Stomach (tissue), 4 donors: ENCODE measurements around the gene HYAL1.

Experiments
- EP300 ChIP-seq: sonication (generic); formaldehyde crosslinking; IDR thresholded peaks from one replicate; pipeline ENCODE4 v1.6.1; 2017; ENCODE audit warnings: antibody characterized with exemption
- POLR2A ChIP-seq, 4 donors: fragments of 450-650 bp; IDR thresholded peaks; one replicate each; pipeline ENCODE4 v1.6.1; 2016; ENCODE audit warnings: antibody characterized with exemption in 4 of 4, control low read depth in 2 of 4, mild to moderate bottlenecking in 1 of 4, moderate library complexity in 1 of 4
- POLR2AphosphoS5 ChIP-seq, 3 donors: sonication (generic); formaldehyde crosslinking; IDR thresholded peaks; one replicate each; pipeline ENCODE4 v1.6.1; 2016; ENCODE audit warnings: antibody characterized with exemption in 3 of 3
- TF ChIP-seq, protein P1 (sequence below), 7 experiments: fragments of 450-650 bp in 4 of 7; fragments of 200-600 bp in 3 of 7; sonication (generic) in 3 of 7; IDR thresholded peaks; one replicate each; pipeline ENCODE4 v1.5.1; 2016 to 2019; ENCODE audit warnings: antibody characterized with exemption in 7 of 7, control low read depth in 2 of 7, mild to moderate bottlenecking in 1 of 7

GRCh38 chr3:50261505-50261904, 41.9 kb downstream of the HYAL1 start:
- TF ChIP-seq POLR2A (IDR thresholded peaks at IDR 0.05) (no peak), POLR2AphosphoS5 (IDR thresholded peaks at IDR 0.05) (no peak), EP300 (no peak)
- TF ChIP-seq, protein P1, sequence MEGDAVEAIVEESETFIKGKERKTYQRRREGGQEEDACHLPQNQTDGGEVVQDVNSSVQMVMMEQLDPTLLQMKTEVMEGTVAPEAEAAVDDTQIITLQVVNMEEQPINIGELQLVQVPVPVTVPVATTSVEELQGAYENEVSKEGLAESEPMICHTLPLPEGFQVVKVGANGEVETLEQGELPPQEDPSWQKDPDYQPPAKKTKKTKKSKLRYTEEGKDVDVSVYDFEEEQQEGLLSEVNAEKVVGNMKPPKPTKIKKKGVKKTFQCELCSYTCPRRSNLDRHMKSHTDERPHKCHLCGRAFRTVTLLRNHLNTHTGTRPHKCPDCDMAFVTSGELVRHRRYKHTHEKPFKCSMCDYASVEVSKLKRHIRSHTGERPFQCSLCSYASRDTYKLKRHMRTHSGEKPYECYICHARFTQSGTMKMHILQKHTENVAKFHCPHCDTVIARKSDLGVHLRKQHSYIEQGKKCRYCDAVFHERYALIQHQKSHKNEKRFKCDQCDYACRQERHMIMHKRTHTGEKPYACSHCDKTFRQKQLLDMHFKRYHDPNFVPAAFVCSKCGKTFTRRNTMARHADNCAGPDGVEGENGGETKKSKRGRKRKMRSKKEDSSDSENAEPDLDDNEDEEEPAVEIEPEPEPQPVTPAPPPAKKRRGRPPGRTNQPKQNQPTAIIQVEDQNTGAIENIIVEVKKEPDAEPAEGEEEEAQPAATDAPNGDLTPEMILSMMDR (IDR thresholded peaks at IDR 0.05): no peak
